Measurements from ENCODE around the gene TBX15. TPM values are rescaled to one million over a fixed set of nuclear protein-coding genes. Genes with fewer than 3 reads are reported as not detected.

TBX15 gene
- total and polyA plus RNA-seq, 9 of the 15 experiments (the other 6 are each of a cell fraction or from before 2014, with no cell fraction given), result 0.03 to 3.4 (median 2.3) TPM

- TF ChIP-seq GTF3C2 (IDR thresholded peaks at IDR 0.05; ENCODE audit: borderline replicate concordance, extremely low read depth, insufficient read length), result no peak
- 0 out of 2 replicates have a peak, but pooled peaks have one; percentile 30 for TF ChIP-seq CREB3 (tag; conservative IDR thresholded peaks at IDR 0.05; ENCODE audit: low read depth)
- TF ChIP-seq RCOR1 (IDR thresholded peaks at IDR 0.05; ENCODE audit: borderline replicate concordance in 1 of 2, low read depth in 2 of 2, low read length in 2 of 2), result peak in 1 of 2 experiments; percentile 76; a peak in 2 of 4 replicates
- TF ChIP-seq CBFA2T3 (IDR thresholded peaks at IDR 0.05), result no peak
- TF ChIP-seq, protein P1, sequence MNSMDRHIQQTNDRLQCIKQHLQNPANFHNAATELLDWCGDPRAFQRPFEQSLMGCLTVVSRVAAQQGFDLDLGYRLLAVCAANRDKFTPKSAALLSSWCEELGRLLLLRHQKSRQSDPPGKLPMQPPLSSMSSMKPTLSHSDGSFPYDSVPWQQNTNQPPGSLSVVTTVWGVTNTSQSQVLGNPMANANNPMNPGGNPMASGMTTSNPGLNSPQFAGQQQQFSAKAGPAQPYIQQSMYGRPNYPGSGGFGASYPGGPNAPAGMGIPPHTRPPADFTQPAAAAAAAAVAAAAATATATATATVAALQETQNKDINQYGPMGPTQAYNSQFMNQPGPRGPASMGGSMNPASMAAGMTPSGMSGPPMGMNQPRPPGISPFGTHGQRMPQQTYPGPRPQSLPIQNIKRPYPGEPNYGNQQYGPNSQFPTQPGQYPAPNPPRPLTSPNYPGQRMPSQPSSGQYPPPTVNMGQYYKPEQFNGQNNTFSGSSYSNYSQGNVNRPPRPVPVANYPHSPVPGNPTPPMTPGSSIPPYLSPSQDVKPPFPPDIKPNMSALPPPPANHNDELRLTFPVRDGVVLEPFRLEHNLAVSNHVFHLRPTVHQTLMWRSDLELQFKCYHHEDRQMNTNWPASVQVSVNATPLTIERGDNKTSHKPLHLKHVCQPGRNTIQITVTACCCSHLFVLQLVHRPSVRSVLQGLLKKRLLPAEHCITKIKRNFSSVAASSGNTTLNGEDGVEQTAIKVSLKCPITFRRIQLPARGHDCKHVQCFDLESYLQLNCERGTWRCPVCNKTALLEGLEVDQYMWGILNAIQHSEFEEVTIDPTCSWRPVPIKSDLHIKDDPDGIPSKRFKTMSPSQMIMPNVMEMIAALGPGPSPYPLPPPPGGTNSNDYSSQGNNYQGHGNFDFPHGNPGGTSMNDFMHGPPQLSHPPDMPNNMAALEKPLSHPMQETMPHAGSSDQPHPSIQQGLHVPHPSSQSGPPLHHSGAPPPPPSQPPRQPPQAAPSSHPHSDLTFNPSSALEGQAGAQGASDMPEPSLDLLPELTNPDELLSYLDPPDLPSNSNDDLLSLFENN (IDR thresholded peaks at IDR 0.05; ENCODE audit: low read depth in 2 of 2, low read length in 2 of 2), result no peak
- peak; percentile 76 for TF ChIP-seq ZNF584 (CRISPR knock-in tag; IDR thresholded peaks at IDR 0.05; ENCODE audit: low read depth)
- peak; percentile 97 for TF ChIP-seq ZFP1 (CRISPR knock-in tag; IDR thresholded peaks at IDR 0.05)
- peak; percentile 65; the same call in 1 of the 2 replicates for TF ChIP-seq JUND (IDR thresholded peaks at IDR 0.05; ENCODE audit: borderline replicate concordance, low read depth, low read length)
- TF ChIP-seq JUND (tag; IDR thresholded peaks at IDR 0.05; ENCODE audit: borderline replicate concordance, low read depth, low read length), result peak; percentile 19; the same call in 1 of the 3 replicates
- TF ChIP-seq CEBPG (CRISPR knock-in tag; IDR thresholded peaks at IDR 0.05), result no peak
- peak in 1 of 2 experiments; percentile 76; a peak in 2 of 4 replicates for TF ChIP-seq CEBPG (tag; conservative IDR thresholded peaks at IDR 0.05 in 1 of 2, IDR thresholded peaks at IDR 0.05 in 1 of 2)
- peak; percentile 8; the same call in 1 of the 2 replicates for TF ChIP-seq ZNF197 (CRISPR knock-in tag; IDR thresholded peaks at IDR 0.05; ENCODE audit: low read depth)
- TF ChIP-seq ZBTB11 (CRISPR knock-in tag; IDR thresholded peaks at IDR 0.05), result no peak
- TF ChIP-seq NFE2L1 (tag; IDR thresholded peaks at IDR 0.05; ENCODE audit: borderline replicate concordance, low read depth), result no peak
Observed at GRCh38 chr1:118960567-118961136, 27.5 kb downstream of the TBX15 start (continued).
